Stimulated activated CD4-positive, alpha-beta T cell treated with anti-CD3 and anti-CD28 coated beads, Interleukin-2, amount 100 ng/mL, for 48 hours (primary cell): ENCODE results near the gene RASIP1.
"Not testable (repeated sequence)": the region's sequence is repeated elsewhere in the genome, so short reads cannot be mapped to it uniquely, and the experiment has no call there.

Experiments
- DNase-seq, 2 donors: peaks; one replicate each; pipeline ENCODE4 v3.0.0-alpha.2; 2020

RASIP1 gene

GRCh38 chr19:48728911-48729664, 11.3 kb downstream of the RASIP1 start:
- DNase-seq: no peak

- no peak for DNase-seq
Measured at GRCh38 chr19:48726556-48726955, 13.9 kb downstream of the RASIP1 start.

GRCh38 chr19:48724796-48725753, 15.3 kb downstream of the RASIP1 start:
- no peak for DNase-seq

- no peak for DNase-seq
Measured at GRCh38 chr19:48722196-48722708, 18.2 kb downstream of the RASIP1 start.

- peak; percentile 82 to 86 for DNase-seq
Measured at GRCh38 chr19:48720613-48721296, 19.7 kb downstream of the RASIP1 start.

GRCh38 chr19:48720251-48720612, 20.2 kb downstream of the RASIP1 start:
- DNase-seq: no peak

GRCh38 chr19:48719263-48720171, 20.9 kb downstream of the RASIP1 start, which contains the start of gene MAMSTR:
Gene MAMSTR, minus strand, starts transcription at chr19:48719725. Its CDS starts 694 bp downstream, at chr19:48719031.
- DNase-seq: no peak

GRCh38 chr19:48718711-48719231, 21.6 kb downstream of the RASIP1 start:
- no peak for DNase-seq

- not testable (repeated sequence) for DNase-seq
Measured at GRCh38 chr19:48718106-48718505, 22.3 kb downstream of the RASIP1 start.

GRCh38 chr19:48716562-48717291, 23.7 kb downstream of the RASIP1 start:
- no peak for DNase-seq

- DNase-seq: no peak
Measured at GRCh38 chr19:48715681-48716171, 24.7 kb downstream of the RASIP1 start.

GRCh38 chr19:48714759-48715675, 25.4 kb downstream of the RASIP1 start:
- no peak for DNase-seq

- peak; percentile 95 for DNase-seq
Measured at GRCh38 chr19:48713864-48714755, 26.3 kb downstream of the RASIP1 start.

- no peak for DNase-seq
Measured at GRCh38 chr19:48713041-48713863, 27.2 kb downstream of the RASIP1 start.

GRCh38 chr19:48711106-48711662, 29.2 kb downstream of the RASIP1 start:
- DNase-seq: no peak

GRCh38 chr19:48708471-48708870, 31.9 kb downstream of the RASIP1 start:
- no peak for DNase-seq

GRCh38 chr19:48705431-48705830, 35.0 kb downstream of the RASIP1 start:
- no peak for DNase-seq
